HEK293 (cell line): ENCODE data around the gene FHL2.

ENCODE experiments used
- CTCF ChIA-PET: fragments of 350-600 bp; formaldehyde crosslinking; extraction: SDS; loops from one replicate; lab custom pipeline; 2021; ENCODE audit warnings: antibody characterized with exemption; lab: Yijun Ruan, JAX
- POLR2A ChIA-PET: fragments of 300-600 bp; formaldehyde crosslinking; extraction: SDS; loops from one replicate; lab custom pipeline; 2020; ENCODE audit warnings: antibody characterized with exemption, inconsistent platforms; lab: Yijun Ruan, JAX
- H3K27ac ChIP-seq: fragments of 200-500 bp; sonication (Bioruptor generic); 2 replicates; pipeline ENCODE4 v1.5.1; 2014; ENCODE audit warnings: low read depth, low read length, control low read depth, inconsistent platforms; ENCODE audit errors: extremely low read depth
- H3K36me3 ChIP-seq, 2 experiments: fragments of 200-500 bp in 1 of 2; sonication (Bioruptor generic) in 1 of 2; 1 replicate in 1 of 2; 2 replicates in 1 of 2; pipeline ENCODE4 v1.5.1; 2014 to 2017; ENCODE audit warnings: inconsistent platforms in 2 of 2, low read length in 2 of 2; ENCODE audit not compliant: control insufficient read depth in 2 of 2, insufficient read depth in 1 of 2
- H3K4me1 ChIP-seq: fragments of 200-500 bp; sonication (Bioruptor generic); 2 replicates; pipeline ENCODE4 v1.5.1; 2014; ENCODE audit warnings: mild to moderate bottlenecking, low read length, inconsistent platforms; ENCODE audit not compliant: control insufficient read depth, insufficient read depth
- H3K4me3 ChIP-seq: 2 replicates; pipeline ENCODE4 v1.5.1; 2011; ENCODE audit warnings: low read depth, mild to moderate bottlenecking, control low read depth, low read length, moderate library complexity
- H3K9me3 ChIP-seq: fragments of 200-500 bp; sonication (Bioruptor generic); 2 replicates; pipeline ENCODE4 v1.5.1; 2014; ENCODE audit warnings: low read depth, low read length, inconsistent platforms; ENCODE audit not compliant: control insufficient read depth, insufficient read depth
- BCL11B ChIP-seq: fragments of 450-650 bp; formaldehyde crosslinking; IDR thresholded peaks from 2 replicates; pipeline ENCODE4 v1.5.1; 2016; ENCODE audit warnings: low read depth, missing biosample characterization, missing genetic modification characterization
- GFI1B ChIP-seq: fragments of 450-650 bp; formaldehyde crosslinking; IDR thresholded peaks from 2 replicates; pipeline ENCODE4 v1.5.1; 2016; ENCODE audit warnings: missing biosample characterization, missing genetic modification characterization
- HOXA7 ChIP-seq: sonication (generic); formaldehyde crosslinking; IDR thresholded peaks from 2 replicates; pipeline ENCODE4 v1.8.1; 2022; ENCODE audit warnings: missing genetic modification reagents, borderline replicate concordance
- KLF10 ChIP-seq: fragments of 450-650 bp; IDR thresholded peaks from 2 replicates; pipeline ENCODE4 v1.5.1; 2018; ENCODE audit warnings: missing biosample characterization, mild to moderate bottlenecking, missing genetic modification characterization
- KLF9 ChIP-seq: fragments of 450-650 bp; formaldehyde crosslinking; IDR thresholded peaks from 2 replicates; pipeline ENCODE4 v1.5.1; 2016; ENCODE audit warnings: missing biosample characterization, missing genetic modification characterization, low read depth
- YY1 ChIP-seq: fragments of 450-650 bp; formaldehyde crosslinking; IDR thresholded peaks from 2 replicates; pipeline ENCODE4 v1.5.1; 2018; ENCODE audit warnings: missing biosample characterization, missing genetic modification characterization
- YY2 ChIP-seq: fragments of 450-650 bp; formaldehyde crosslinking; IDR thresholded peaks from 2 replicates; pipeline ENCODE4 v1.5.1; 2016; ENCODE audit warnings: missing biosample characterization, missing genetic modification characterization
- ZFP37 ChIP-seq: fragments of 450-650 bp; formaldehyde crosslinking; IDR thresholded peaks from 2 replicates; pipeline ENCODE4 v1.5.1; 2016; ENCODE audit warnings: missing biosample characterization, missing genetic modification characterization
- ZFP41 ChIP-seq: fragments of 450-650 bp; formaldehyde crosslinking; IDR thresholded peaks from 2 replicates; pipeline ENCODE4 v1.5.1; 2016; ENCODE audit warnings: missing biosample characterization, missing genetic modification characterization, borderline replicate concordance
- ZNF121 ChIP-seq: fragments of 450-650 bp; formaldehyde crosslinking; IDR thresholded peaks from 2 replicates; pipeline ENCODE4 v1.5.1; 2016; ENCODE audit warnings: missing biosample characterization, missing genetic modification characterization
- ZNF155 ChIP-seq: fragments of 450-650 bp; formaldehyde crosslinking; IDR thresholded peaks from 2 replicates; pipeline ENCODE4 v1.5.1; 2016; ENCODE audit warnings: missing biosample characterization, missing genetic modification characterization
- ZNF19 ChIP-seq: fragments of 450-650 bp; formaldehyde crosslinking; IDR thresholded peaks from 2 replicates; pipeline ENCODE4; 2016; ENCODE audit warnings: missing biosample characterization, missing genetic modification characterization, low read depth
- ZNF23 ChIP-seq: fragments of 450-650 bp; formaldehyde crosslinking; IDR thresholded peaks from 2 replicates; pipeline ENCODE4 v1.5.1; 2016; ENCODE audit warnings: missing biosample characterization, missing genetic modification characterization, borderline replicate concordance
- ZNF391 ChIP-seq: fragments of 450-650 bp; formaldehyde crosslinking; IDR thresholded peaks from 2 replicates; pipeline ENCODE4 v1.5.1; 2016; ENCODE audit warnings: low read depth, missing biosample characterization, missing genetic modification characterization, borderline replicate concordance
- ZNF404 ChIP-seq: fragments of 450-650 bp; formaldehyde crosslinking; IDR thresholded peaks from 2 replicates; pipeline ENCODE4 v1.5.1; 2017; ENCODE audit warnings: missing biosample characterization, missing genetic modification characterization
- ZNF423 ChIP-seq: fragments of 450-650 bp; formaldehyde crosslinking; IDR thresholded peaks from 2 replicates; pipeline ENCODE4 v1.5.1; 2016; ENCODE audit warnings: missing biosample characterization, missing genetic modification characterization
- TF ChIP-seq, protein P1 (sequence below): fragments of 450-650 bp; formaldehyde crosslinking; IDR thresholded peaks from 2 replicates; pipeline ENCODE4 v1.5.1; 2017; ENCODE audit warnings: missing biosample characterization, missing genetic modification characterization
- TF ChIP-seq, protein P2 (sequence below): fragments of 450-650 bp; formaldehyde crosslinking; IDR thresholded peaks from 2 replicates; pipeline ENCODE4 v1.5.1; 2016; ENCODE audit warnings: missing biosample characterization, missing genetic modification characterization
- TF ChIP-seq, protein P3 (sequence below): fragments of 450-650 bp; formaldehyde crosslinking; IDR thresholded peaks from 2 replicates; pipeline ENCODE4 v1.5.1; 2016; ENCODE audit warnings: missing biosample characterization, missing genetic modification characterization, borderline replicate concordance
- TF ChIP-seq, protein P4 (sequence below): fragments of 450-650 bp; formaldehyde crosslinking; IDR thresholded peaks from 2 replicates; pipeline ENCODE4 v1.5.1; 2016; ENCODE audit warnings: missing biosample characterization, missing genetic modification characterization, low read depth
- TF ChIP-seq, protein P5 (sequence below): fragments of 450-650 bp; formaldehyde crosslinking; IDR thresholded peaks from 2 replicates; pipeline ENCODE4 v1.5.0; 2017; ENCODE audit warnings: missing biosample characterization, missing genetic modification characterization, borderline replicate concordance
- TF ChIP-seq, protein P6 (sequence below): fragments of 450-650 bp; formaldehyde crosslinking; optimal IDR thresholded peaks from 2 replicates; pipeline ENCODE3; 2016; ENCODE audit warnings: missing biosample characterization, mild to moderate bottlenecking, missing genetic modification characterization
- TF ChIP-seq, protein P7 (sequence below): fragments of 450-650 bp; formaldehyde crosslinking; IDR thresholded peaks from 2 replicates; pipeline ENCODE4 v1.5.1; 2017; ENCODE audit warnings: missing biosample characterization, missing genetic modification characterization

Gene FHL2

DNA sequence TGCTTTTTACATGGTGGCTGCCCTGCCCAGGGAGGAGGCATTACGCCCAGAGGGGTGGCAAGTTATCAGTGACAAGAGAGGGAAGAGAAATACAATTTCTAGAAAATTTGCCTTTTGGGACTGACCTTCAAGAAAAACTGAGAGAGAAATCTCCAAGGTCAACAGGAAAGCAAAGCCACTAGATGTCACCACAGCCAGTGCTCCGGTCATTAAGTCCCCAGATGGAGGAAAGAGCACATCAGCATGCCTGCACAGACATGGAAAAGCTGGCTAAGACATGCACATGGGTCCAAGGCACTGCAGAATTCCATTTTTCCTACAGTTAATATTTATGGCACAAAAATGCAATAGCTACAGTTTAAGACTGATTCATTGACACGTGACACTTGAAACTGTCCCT lies 21.0 kb downstream of the FHL2 start:
- TF ChIP-seq, protein P1, sequence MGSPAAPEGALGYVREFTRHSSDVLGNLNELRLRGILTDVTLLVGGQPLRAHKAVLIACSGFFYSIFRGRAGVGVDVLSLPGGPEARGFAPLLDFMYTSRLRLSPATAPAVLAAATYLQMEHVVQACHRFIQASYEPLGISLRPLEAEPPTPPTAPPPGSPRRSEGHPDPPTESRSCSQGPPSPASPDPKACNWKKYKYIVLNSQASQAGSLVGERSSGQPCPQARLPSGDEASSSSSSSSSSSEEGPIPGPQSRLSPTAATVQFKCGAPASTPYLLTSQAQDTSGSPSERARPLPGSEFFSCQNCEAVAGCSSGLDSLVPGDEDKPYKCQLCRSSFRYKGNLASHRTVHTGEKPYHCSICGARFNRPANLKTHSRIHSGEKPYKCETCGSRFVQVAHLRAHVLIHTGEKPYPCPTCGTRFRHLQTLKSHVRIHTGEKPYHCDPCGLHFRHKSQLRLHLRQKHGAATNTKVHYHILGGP (tag by site-specific recombination): no peak
- TF ChIP-seq YY2 (tag by site-specific recombination) (no peak), ZFP37 (tag by site-specific recombination) (no peak), ZNF23 (tag by site-specific recombination) (no peak), ZNF404 (no peak), ZNF155 (no peak), ZNF391 (tag by site-specific recombination) (no peak), KLF10 (tag by site-specific recombination) (no peak), ZNF121 (tag by site-specific recombination) (no peak), ZNF423 (no peak), ZNF19 (no peak), ZFP41 (no peak), GFI1B (no peak)
- TF ChIP-seq, protein P2, sequence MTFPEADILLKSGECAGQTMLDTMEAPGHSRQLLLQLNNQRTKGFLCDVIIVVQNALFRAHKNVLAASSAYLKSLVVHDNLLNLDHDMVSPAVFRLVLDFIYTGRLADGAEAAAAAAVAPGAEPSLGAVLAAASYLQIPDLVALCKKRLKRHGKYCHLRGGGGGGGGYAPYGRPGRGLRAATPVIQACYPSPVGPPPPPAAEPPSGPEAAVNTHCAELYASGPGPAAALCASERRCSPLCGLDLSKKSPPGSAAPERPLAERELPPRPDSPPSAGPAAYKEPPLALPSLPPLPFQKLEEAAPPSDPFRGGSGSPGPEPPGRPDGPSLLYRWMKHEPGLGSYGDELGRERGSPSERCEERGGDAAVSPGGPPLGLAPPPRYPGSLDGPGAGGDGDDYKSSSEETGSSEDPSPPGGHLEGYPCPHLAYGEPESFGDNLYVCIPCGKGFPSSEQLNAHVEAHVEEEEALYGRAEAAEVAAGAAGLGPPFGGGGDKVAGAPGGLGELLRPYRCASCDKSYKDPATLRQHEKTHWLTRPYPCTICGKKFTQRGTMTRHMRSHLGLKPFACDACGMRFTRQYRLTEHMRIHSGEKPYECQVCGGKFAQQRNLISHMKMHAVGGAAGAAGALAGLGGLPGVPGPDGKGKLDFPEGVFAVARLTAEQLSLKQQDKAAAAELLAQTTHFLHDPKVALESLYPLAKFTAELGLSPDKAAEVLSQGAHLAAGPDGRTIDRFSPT (tag by site-specific recombination): no peak
- TF ChIP-seq, protein P3, sequence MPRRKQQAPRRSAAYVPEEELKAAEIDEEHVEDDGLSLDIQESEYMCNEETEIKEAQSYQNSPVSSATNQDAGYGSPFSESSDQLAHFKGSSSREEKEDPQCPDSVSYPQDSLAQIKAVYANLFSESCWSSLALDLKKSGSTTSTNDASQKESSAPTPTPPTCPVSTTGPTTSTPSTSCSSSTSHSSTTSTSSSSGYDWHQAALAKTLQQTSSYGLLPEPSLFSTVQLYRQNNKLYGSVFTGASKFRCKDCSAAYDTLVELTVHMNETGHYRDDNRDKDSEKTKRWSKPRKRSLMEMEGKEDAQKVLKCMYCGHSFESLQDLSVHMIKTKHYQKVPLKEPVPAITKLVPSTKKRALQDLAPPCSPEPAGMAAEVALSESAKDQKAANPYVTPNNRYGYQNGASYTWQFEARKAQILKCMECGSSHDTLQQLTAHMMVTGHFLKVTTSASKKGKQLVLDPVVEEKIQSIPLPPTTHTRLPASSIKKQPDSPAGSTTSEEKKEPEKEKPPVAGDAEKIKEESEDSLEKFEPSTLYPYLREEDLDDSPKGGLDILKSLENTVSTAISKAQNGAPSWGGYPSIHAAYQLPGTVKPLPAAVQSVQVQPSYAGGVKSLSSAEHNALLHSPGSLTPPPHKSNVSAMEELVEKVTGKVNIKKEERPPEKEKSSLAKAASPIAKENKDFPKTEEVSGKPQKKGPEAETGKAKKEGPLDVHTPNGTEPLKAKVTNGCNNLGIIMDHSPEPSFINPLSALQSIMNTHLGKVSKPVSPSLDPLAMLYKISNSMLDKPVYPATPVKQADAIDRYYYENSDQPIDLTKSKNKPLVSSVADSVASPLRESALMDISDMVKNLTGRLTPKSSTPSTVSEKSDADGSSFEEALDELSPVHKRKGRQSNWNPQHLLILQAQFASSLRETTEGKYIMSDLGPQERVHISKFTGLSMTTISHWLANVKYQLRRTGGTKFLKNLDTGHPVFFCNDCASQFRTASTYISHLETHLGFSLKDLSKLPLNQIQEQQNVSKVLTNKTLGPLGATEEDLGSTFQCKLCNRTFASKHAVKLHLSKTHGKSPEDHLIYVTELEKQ (tag by site-specific recombination): no peak
- Histone ChIP-seq H3K9me3 (no peaks in the 10 kb centered on the region), H3K4me3 (no peak overlapping the region), H3K36me3 (peaks cover 8 to 68% of the 10 kb centered on the region in 2 experiments), H3K27ac (no peak overlapping the region), H3K4me1 (no peaks in the 10 kb centered on the region)
- ChIA-PET POLR2A (no interaction called here), CTCF (no interaction called here)

DNA sequence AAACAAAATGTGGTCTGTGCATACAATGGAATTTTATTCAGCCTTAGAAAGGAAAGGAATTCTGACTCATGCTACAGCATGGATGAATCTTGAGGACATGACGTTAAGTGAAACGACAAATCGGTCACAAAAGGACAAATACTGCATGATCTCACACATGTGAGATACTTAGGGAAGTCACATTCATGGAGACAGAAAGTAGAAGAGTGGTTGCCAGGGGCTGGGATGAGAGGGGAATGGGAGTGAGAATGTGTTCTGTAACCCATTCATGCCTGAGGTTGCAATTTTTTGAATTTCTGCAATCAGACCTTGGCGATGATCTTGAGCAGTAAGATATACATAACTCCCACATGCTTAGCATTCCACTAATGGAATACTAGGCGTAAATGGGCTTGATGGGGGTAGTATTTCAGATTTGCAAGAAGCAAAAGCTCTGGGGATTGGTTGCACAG lies 22.0 kb downstream of the FHL2 start:
- POLR2A ChIA-PET: no interaction called here
- CTCF ChIA-PET: no interaction called here
- TF ChIP-seq HOXA7 (CRISPR knock-in tag): no peak
- TF ChIP-seq BCL11B: no peak
- TF ChIP-seq, protein P4, sequence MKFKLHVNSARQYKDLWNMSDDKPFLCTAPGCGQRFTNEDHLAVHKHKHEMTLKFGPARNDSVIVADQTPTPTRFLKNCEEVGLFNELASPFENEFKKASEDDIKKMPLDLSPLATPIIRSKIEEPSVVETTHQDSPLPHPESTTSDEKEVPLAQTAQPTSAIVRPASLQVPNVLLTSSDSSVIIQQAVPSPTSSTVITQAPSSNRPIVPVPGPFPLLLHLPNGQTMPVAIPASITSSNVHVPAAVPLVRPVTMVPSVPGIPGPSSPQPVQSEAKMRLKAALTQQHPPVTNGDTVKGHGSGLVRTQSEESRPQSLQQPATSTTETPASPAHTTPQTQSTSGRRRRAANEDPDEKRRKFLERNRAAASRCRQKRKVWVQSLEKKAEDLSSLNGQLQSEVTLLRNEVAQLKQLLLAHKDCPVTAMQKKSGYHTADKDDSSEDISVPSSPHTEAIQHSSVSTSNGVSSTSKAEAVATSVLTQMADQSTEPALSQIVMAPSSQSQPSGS: no peak
- TF ChIP-seq, protein P5, sequence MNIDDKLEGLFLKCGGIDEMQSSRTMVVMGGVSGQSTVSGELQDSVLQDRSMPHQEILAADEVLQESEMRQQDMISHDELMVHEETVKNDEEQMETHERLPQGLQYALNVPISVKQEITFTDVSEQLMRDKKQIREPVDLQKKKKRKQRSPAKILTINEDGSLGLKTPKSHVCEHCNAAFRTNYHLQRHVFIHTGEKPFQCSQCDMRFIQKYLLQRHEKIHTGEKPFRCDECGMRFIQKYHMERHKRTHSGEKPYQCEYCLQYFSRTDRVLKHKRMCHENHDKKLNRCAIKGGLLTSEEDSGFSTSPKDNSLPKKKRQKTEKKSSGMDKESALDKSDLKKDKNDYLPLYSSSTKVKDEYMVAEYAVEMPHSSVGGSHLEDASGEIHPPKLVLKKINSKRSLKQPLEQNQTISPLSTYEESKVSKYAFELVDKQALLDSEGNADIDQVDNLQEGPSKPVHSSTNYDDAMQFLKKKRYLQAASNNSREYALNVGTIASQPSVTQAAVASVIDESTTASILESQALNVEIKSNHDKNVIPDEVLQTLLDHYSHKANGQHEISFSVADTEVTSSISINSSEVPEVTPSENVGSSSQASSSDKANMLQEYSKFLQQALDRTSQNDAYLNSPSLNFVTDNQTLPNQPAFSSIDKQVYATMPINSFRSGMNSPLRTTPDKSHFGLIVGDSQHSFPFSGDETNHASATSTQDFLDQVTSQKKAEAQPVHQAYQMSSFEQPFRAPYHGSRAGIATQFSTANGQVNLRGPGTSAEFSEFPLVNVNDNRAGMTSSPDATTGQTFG: no peak
- no peak for TF ChIP-seq YY1
- TF ChIP-seq, protein P6, sequence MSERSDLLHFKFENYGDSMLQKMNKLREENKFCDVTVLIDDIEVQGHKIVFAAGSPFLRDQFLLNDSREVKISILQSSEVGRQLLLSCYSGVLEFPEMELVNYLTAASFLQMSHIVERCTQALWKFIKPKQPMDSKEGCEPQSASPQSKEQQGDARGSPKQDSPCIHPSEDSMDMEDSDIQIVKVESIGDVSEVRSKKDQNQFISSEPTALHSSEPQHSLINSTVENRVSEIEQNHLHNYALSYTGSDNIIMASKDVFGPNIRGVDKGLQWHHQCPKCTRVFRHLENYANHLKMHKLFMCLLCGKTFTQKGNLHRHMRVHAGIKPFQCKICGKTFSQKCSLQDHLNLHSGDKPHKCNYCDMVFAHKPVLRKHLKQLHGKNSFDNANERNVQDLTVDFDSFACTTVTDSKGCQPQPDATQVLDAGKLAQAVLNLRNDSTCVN (tag by site-specific recombination): no peak
- TF ChIP-seq, protein P7, sequence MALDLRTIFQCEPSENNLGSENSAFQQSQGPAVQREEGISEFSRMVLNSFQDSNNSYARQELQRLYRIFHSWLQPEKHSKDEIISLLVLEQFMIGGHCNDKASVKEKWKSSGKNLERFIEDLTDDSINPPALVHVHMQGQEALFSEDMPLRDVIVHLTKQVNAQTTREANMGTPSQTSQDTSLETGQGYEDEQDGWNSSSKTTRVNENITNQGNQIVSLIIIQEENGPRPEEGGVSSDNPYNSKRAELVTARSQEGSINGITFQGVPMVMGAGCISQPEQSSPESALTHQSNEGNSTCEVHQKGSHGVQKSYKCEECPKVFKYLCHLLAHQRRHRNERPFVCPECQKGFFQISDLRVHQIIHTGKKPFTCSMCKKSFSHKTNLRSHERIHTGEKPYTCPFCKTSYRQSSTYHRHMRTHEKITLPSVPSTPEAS (tag by site-specific recombination): no peak
- TF ChIP-seq KLF9 (tag by site-specific recombination): no peak
- TF ChIP-seq, all 188 proteins: peak for 0
- Histone ChIP-seq H3K9me3 (no peaks in the 10 kb centered on the region), H3K27ac (no peak overlapping the region), H3K4me3 (no peak overlapping the region), H3K4me1 (no peaks in the 10 kb centered on the region), H3K36me3 (peaks cover 8 to 64% of the 10 kb centered on the region in 2 experiments)
